ENCODE data around the gene TMEM63C.

- TF ChIP-seq CTCF (IDR thresholded peaks at IDR 0.05) (no peak), EZH2 (IDR thresholded peaks at IDR 0.05; ENCODE audit: borderline replicate concordance, insufficient read depth, low read depth, low read length, poor library complexity, severe bottlenecking) (no peak)
These were observed 47.8 kb upstream of the TMEM63C start for GRCh38 chr14:77133720-77134338.
